KMS-11 (cell line): ENCODE data around the gene PLA2R1.

Experiments used
- H2AFZ ChIP-seq: fragments of 200-600 bp; sonication (generic); 2 replicates; pipeline ENCODE4 v1.6.1; 2016; ENCODE audit warnings: antibody characterized with exemption, mixed run types, low read depth
- H3K27ac ChIP-seq: fragments of 200-600 bp; sonication (generic); 2 replicates; pipeline ENCODE4 v1.6.1; 2016; ENCODE audit warnings: mild to moderate bottlenecking, mixed run types
- H3K27me3 ChIP-seq: fragments of 200-600 bp; sonication (generic); 2 replicates; pipeline ENCODE4 v1.6.1; 2017; ENCODE audit warnings: mild to moderate bottlenecking, low read depth, mixed run types, moderate library complexity; ENCODE audit not compliant: insufficient read depth
- H3K36me3 ChIP-seq: fragments of 200-600 bp; sonication (generic); 2 replicates; pipeline ENCODE4 v1.6.1; 2017; ENCODE audit warnings: mild to moderate bottlenecking, mixed run types; ENCODE audit not compliant: insufficient read depth
- H3K4me1 ChIP-seq: fragments of 200-600 bp; sonication (generic); 2 replicates; pipeline ENCODE4 v1.6.1; 2016; ENCODE audit warnings: mild to moderate bottlenecking, low read depth, mixed run types; ENCODE audit not compliant: poor library complexity, severe bottlenecking
- H3K4me2 ChIP-seq: fragments of 200-600 bp; sonication (generic); 2 replicates; pipeline ENCODE4 v1.7.0; 2016; ENCODE audit warnings: mild to moderate bottlenecking, mixed run types
- H3K4me3 ChIP-seq: fragments of 200-600 bp; sonication (generic); IDR thresholded peaks from 2 replicates; pipeline ENCODE4 v1.6.1; 2017; ENCODE audit warnings: low read depth, low read length, mixed read lengths; ENCODE audit not compliant: insufficient read depth
- H3K79me2 ChIP-seq: fragments of 200-600 bp; sonication (generic); 2 replicates; pipeline ENCODE4 v1.6.1; 2016; ENCODE audit warnings: low read depth, mixed run types; ENCODE audit not compliant: insufficient read depth
- H3K9ac ChIP-seq: fragments of 200-600 bp; sonication (generic); 2 replicates; pipeline ENCODE4 v1.6.1; 2016; ENCODE audit warnings: mild to moderate bottlenecking, mixed run types
- H4K20me1 ChIP-seq: fragments of 200-600 bp; sonication (generic); 2 replicates; pipeline ENCODE4 v1.6.1; 2016; ENCODE audit warnings: mild to moderate bottlenecking, mixed run types; ENCODE audit not compliant: insufficient read depth
- CTCF ChIP-seq: fragments of 200-600 bp; sonication (generic); conservative IDR thresholded peaks from 2 replicates; pipeline ENCODE4 v1.6.1; 2017; ENCODE audit warnings: low read depth, mild to moderate bottlenecking, antibody characterized with exemption, low read length, moderate library complexity, mixed read lengths

PLA2R1 gene

GRCh38 chr2:159961451-159961850 is 101.0 kb downstream of the PLA2R1 start:
- no peaks in the 10 kb centered on the region for H4K20me1 ChIP-seq
- no peak overlapping the region for H3K9ac ChIP-seq
- H3K79me2 ChIP-seq = no peaks in the 10 kb centered on the region
- no peak overlapping the region for H2AFZ ChIP-seq
- peaks cover 5% of the 10 kb centered on the region for H3K4me1 ChIP-seq
- no peak overlapping the region for H3K4me2 ChIP-seq
- no peak overlapping the region for H3K27ac ChIP-seq
- no peaks in the 10 kb centered on the region for H3K27me3 ChIP-seq
- TF ChIP-seq CTCF = no peak
- H3K36me3 ChIP-seq = no peaks in the 10 kb centered on the region
- H3K4me3 ChIP-seq = no peak overlapping the region

GRCh38 chr2:159961037-159961436 is 101.4 kb downstream of the PLA2R1 start:
- Histone ChIP-seq H2AFZ (no peak overlapping the region), H4K20me1 (no peaks in the 10 kb centered on the region), H3K36me3 (no peaks in the 10 kb centered on the region), H3K27ac (no peak overlapping the region), H3K4me3 (no peak overlapping the region), H3K4me1 (peaks cover 5% of the 10 kb centered on the region), H3K4me2 (no peak overlapping the region), H3K27me3 (no peaks in the 10 kb centered on the region), H3K9ac (no peak overlapping the region), H3K79me2 (no peaks in the 10 kb centered on the region)
- no peak for TF ChIP-seq CTCF

GRCh38 chr2:159960414-159960813 is 102.0 kb downstream of the PLA2R1 start:
- H3K4me2 ChIP-seq = no peak overlapping the region

GRCh38 chr2:159959136-159959535 is 103.3 kb downstream of the PLA2R1 start:
- H3K4me1 ChIP-seq = peaks cover 5% of the 10 kb centered on the region
- no peak overlapping the region for H3K4me2 ChIP-seq
- no peak overlapping the region for H3K4me3 ChIP-seq
- no peak for TF ChIP-seq CTCF
- H3K36me3 ChIP-seq = no peaks in the 10 kb centered on the region
- H3K27ac ChIP-seq = no peak overlapping the region
- no peaks in the 10 kb centered on the region for H3K79me2 ChIP-seq
- H2AFZ ChIP-seq = no peak overlapping the region
- no peaks in the 10 kb centered on the region for H4K20me1 ChIP-seq
- H3K27me3 ChIP-seq = no peaks in the 10 kb centered on the region
- H3K9ac ChIP-seq = no peak overlapping the region

More at GRCh38 chr2:159960414-159960813, 102.0 kb downstream of the PLA2R1 start:
- H4K20me1 ChIP-seq = no peaks in the 10 kb centered on the region
- peaks cover 5% of the 10 kb centered on the region for H3K4me1 ChIP-seq
- TF ChIP-seq CTCF = no peak
- no peak overlapping the region for H3K4me3 ChIP-seq
- no peak overlapping the region for H3K27ac ChIP-seq
- H2AFZ ChIP-seq = no peak overlapping the region
- H3K79me2 ChIP-seq = no peaks in the 10 kb centered on the region
- no peaks in the 10 kb centered on the region for H3K36me3 ChIP-seq
- no peaks in the 10 kb centered on the region for H3K27me3 ChIP-seq
- no peak overlapping the region for H3K9ac ChIP-seq
